Adrenal gland (tissue), 12 donors: Measurements from ENCODE around the gene NKIRAS2. TPM values are rescaled to one million over a fixed set of nuclear protein-coding genes. Genes with fewer than 3 reads are reported as not detected.

Source experiments
- DNase-seq, 7 donors: peaks; one replicate each; pipeline ENCODE4 v3.0.0-alpha.2; 2019 to 2020
- H3K27ac ChIP-seq, 5 donors: fragments of 200-600 bp; sonication (generic) in 4 of 5; 1 replicate in 3 of 5; 2 replicates in 2 of 5; pipeline versions ENCODE4 v1.5.1 to v1.8.0; 2016 to 2020; ENCODE audit warnings: mild to moderate bottlenecking in 1 of 5
- H3K27me3 ChIP-seq: fragments of 200-600 bp; 2 replicates; pipeline ENCODE4 v1.8.0; 2021
- H3K36me3 ChIP-seq, 2 donors: fragments of 200-600 bp; replicated peaks in 1 of 2; 1 replicate in 1 of 2; 2 replicates in 1 of 2; pipeline versions ENCODE4 v1.5.1 to v1.8.0; 2018 to 2022
- H3K4me1 ChIP-seq, 2 donors: fragments of 200-600 bp; replicated peaks in 1 of 2; 1 replicate in 1 of 2; 2 replicates in 1 of 2; pipeline versions ENCODE4 v1.5.1 to v1.8.0; 2018 to 2021
- H3K4me3 ChIP-seq, 4 donors: fragments of 200-600 bp; sonication (generic) in 3 of 4; one replicate each; pipeline ENCODE4 v1.5.1; 2016 to 2018
- H3K9me3 ChIP-seq, 3 donors: fragments of 200-600 bp; sonication (generic) in 1 of 3; replicated peaks in 1 of 3; 1 replicate in 2 of 3; 2 replicates in 1 of 3; pipeline versions ENCODE4 v1.5.1 to v1.8.0; 2016 to 2021
- CTCF ChIP-seq, 6 experiments: fragments of 450-650 bp in 4 of 6; fragments of 200-600 bp in 2 of 6; sonication (generic) in 1 of 6; IDR thresholded peaks; 1 replicate in 5 of 6; 2 replicates in 1 of 6; pipeline versions ENCODE4 v1.5.1 to v1.8.0; 2016 to 2021; ENCODE audit warnings: antibody characterized with exemption in 6 of 6, mild to moderate bottlenecking in 2 of 6, moderate library complexity in 1 of 6
- POLR2A ChIP-seq, 2 donors: fragments of 450-650 bp; IDR thresholded peaks; one replicate each; pipeline ENCODE4 v1.6.1; 2017; ENCODE audit warnings: antibody characterized with exemption in 2 of 2, mild to moderate bottlenecking in 2 of 2, moderate library complexity in 1 of 2
- WGBS, 4 donors: extraction: QIAGEN DNeasy Blood & Tissue Kit in 2 of 4; methylation state at CpG; one replicate each; pipeline versions ENCODE4 v1.1.5 to v1.1.7; 2013 to 2017; 5-methylcytosine and 5-hydroxymethylcytosine counted together
- intact Hi-C, 2 donors: fragments of 100-400 bp; cut with DNase I; formaldehyde crosslinking; loops; one replicate each; pipeline versions ENCODE4 v1.14.1 to v1.15.0; 2022 to 2023
- polyA plus RNA-seq, 3 donors: library from polyadenylated mRNA; stranded (reverse); fragments of 200-250 nt in 2 of 3; fragments of 350-450 nt in 1 of 3; fragmentation: Illumina TruSeq in 1 of 3; extraction: RNeasy Lipid Tissue Mini Kit (QIAGEN cat#74804) in 1 of 3; gene quantifications; one replicate each; pipeline ENCODE4 v1.2.3, GENCODE V29; 2013 to 2014
- total RNA-seq, 9 donors: library from RNA; depleted of rRNA in 4 of 9; stranded (reverse); fragments of >200 nt in 4 of 9; fragments of 120-200 nt in 1 of 9; fragmentation: NEBNext Ultra II Directional in 1 of 9; extraction: Animal tissue kit (Norgen Biotek cat#: 25700) in 1 of 9; gene quantifications; one replicate each; pipeline versions ENCODE4 v1.1.0 to v1.2.4, GENCODE V29; 2013 to 2023
- donor health status: healthy with polysubstance abuse.
- donor health status: Bipolar disorder and iron deficiency.
- donor health status: DM: yes; HTN: yes; CAD: no.
- donor health status: DM: no; HTN: no; CAD: no.
- donor health status: DM: no; HTN: no; CAD: no.
- donor health status: DM: yes; HTN: yes; CAD: no.

NKIRAS2 gene
- total and polyA plus RNA-seq, 12 donors = 22.9 to 56.8 (median 29.4) TPM

- Histone ChIP-seq H3K4me1 (no peaks in the 10 kb centered on the region), H3K4me3 (no peak overlapping the region), H3K36me3 (no peaks in the 10 kb centered on the region), H3K27me3 (no peaks in the 10 kb centered on the region), H3K27ac (no peak overlapping the region), H3K9me3 (no peaks in the 10 kb centered on the region)
- 42 to 61% (median 54%) methylated on average over 5 to 6 of the region's 6 CpGs for WGBS, 4 donors
- TF ChIP-seq POLR2A (IDR thresholded peaks at IDR 0.05) (no peak), CTCF (IDR thresholded peaks at IDR 0.05) (no peak)
- intact Hi-C loops = no loop called here
- DNase-seq = no peak
Measured at GRCh38 chr17:42034059-42034458, 14.2 kb downstream of the NKIRAS2 start.

GRCh38 chr17:42038221-42038973 lies 18.5 kb downstream of the NKIRAS2 start:
- H3K4me3 ChIP-seq = no peak overlapping the region
- TF ChIP-seq CTCF (IDR thresholded peaks at IDR 0.05) (no peak), POLR2A (IDR thresholded peaks at IDR 0.05) (no peak)
- DNase-seq = no peak
- H3K27me3 ChIP-seq = no peaks in the 10 kb centered on the region
- H3K9me3 ChIP-seq = no peaks in the 10 kb centered on the region
- 85 to 88% (median 86%) methylated on average over 3 to 5 of the region's 5 CpGs for WGBS, 4 donors
- H3K36me3 ChIP-seq = no peaks in the 10 kb centered on the region
- H3K4me1 ChIP-seq = no peaks in the 10 kb centered on the region
- H3K27ac ChIP-seq = no peak overlapping the region
- intact Hi-C loops = no loop called here

- no peaks in the 10 kb centered on the region for H3K4me1 ChIP-seq
- intact Hi-C loops = no loop called here
- H3K27ac ChIP-seq = no peak overlapping the region
- H3K4me3 ChIP-seq = no peak overlapping the region
- H3K27me3 ChIP-seq = no peaks in the 10 kb centered on the region
- WGBS, 4 donors = 31 to 63% (median 34%) methylated on average over 20 to 77 of the region's 77 CpGs
- DNase-seq = peak in 2 of 7 donors; percentile 18 to 30
- H3K9me3 ChIP-seq = no peaks in the 10 kb centered on the region
- no peaks in the 10 kb centered on the region for H3K36me3 ChIP-seq
- TF ChIP-seq CTCF (IDR thresholded peaks at IDR 0.05) (no peak), POLR2A (IDR thresholded peaks at IDR 0.05) (no peak)
Measured at GRCh38 chr17:42039794-42040763, 20.2 kb downstream of the NKIRAS2 start.

- Histone ChIP-seq H3K36me3 (no peaks in the 10 kb centered on the region), H3K27ac (no peak overlapping the region), H3K4me1 (no peaks in the 10 kb centered on the region), H3K9me3 (no peaks in the 10 kb centered on the region), H3K27me3 (no peaks in the 10 kb centered on the region), H3K4me3 (no peak overlapping the region)
- intact Hi-C loops = no loop called here
- DNase-seq = no peak
- TF ChIP-seq POLR2A (IDR thresholded peaks at IDR 0.05) = no peak
- no peak for TF ChIP-seq CTCF (IDR thresholded peaks at IDR 0.05)
- 95 to 100% (median 96%) methylated on average over 2 to 10 of the region's 10 CpGs for WGBS, 4 donors
Measured at GRCh38 chr17:42040818-42041217, 20.9 kb downstream of the NKIRAS2 start.
